GM21367 (cell line): ENCODE data around the gene GNG4.
"Not testable (repeated sequence)": the region's sequence is repeated elsewhere in the genome, so short reads cannot be mapped to it uniquely, and the experiment has no call there.

Source experiments
- ATAC-seq: cut with Tn5 transposase; IDR thresholded peaks from one replicate; pipeline ENCODE4 v1.9.1; 2021; ENCODE audit not compliant: unreplicated experiment

GNG4 gene

DNA sequence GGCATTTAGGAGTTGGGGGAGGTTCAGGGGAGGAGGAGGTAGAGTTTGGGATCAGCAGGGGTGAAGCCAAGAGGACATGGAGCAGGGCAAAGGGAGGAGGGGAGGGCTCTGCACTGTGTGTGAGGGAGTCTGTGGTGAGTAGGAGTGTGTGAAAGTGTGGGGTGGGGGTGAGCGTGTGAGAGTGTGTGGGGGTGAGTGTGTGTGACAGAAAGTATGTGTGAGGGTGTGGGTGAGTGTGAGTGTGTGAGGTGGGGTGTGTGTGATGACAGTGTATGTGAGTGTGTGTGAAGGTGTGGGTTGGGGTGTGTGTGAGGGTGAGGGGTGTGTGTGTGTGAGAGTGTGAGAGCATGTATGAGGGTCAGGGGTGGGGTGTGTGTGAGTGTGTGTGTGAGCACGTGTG, 62.6 kb downstream of the GNG4 start:
- no peak for ATAC-seq

GRCh38 chr1:235586413-235586812, 63.2 kb downstream of the GNG4 start:
- ATAC-seq, result no peak

DNA sequence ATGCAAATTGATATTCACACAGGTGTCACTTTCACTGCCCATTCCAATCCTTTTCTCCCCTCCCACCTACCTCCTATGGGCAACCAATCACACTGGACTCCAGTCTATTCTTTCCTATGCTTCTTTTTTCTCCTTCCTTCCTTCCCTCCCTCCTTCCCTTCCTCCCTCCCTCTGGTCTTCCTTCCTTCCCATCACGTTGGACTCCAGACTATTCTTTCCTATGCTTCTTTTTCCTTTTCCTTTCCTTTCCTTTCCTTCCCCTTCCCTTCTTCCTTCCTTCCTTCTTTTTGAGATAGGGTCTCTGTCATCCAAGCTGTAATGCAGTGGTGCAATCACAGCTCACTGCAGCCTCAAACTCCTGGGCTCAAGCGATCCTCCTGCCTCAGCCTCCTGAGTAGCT, 64.6 kb downstream of the GNG4 start:
- ATAC-seq, result no peak

GRCh38 chr1:235583511-235584001, 66.0 kb downstream of the GNG4 start:
- ATAC-seq, result no peak

GRCh38 chr1:235582130-235582529, 67.5 kb downstream of the GNG4 start:
- no peak for ATAC-seq

GRCh38 chr1:235579891-235580290, 69.7 kb downstream of the GNG4 start:
- ATAC-seq, result no peak

- ATAC-seq, result no peak
These were observed 74.0 kb downstream of the GNG4 start for GRCh38 chr1:235575597-235575996.

DNA sequence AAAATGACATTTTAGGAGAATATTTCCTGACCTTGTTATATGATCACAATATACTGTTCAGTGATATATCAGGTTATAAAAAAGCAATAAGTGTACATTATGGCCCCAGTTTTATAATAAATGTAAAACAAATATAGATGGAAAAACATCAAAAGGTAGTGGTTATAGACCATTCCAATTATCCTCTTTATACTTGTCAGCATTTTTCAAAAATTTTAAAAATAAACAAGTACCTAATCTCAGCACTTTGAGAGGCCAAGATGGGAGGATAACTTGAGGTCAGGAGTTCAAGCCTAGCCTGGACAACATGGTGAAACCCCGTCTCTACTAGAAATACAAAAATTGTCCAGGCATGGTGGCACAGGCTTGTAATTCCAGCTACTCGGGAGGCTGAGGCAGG, 75.7 kb downstream of the GNG4 start:
- ATAC-seq, result no peak

DNA sequence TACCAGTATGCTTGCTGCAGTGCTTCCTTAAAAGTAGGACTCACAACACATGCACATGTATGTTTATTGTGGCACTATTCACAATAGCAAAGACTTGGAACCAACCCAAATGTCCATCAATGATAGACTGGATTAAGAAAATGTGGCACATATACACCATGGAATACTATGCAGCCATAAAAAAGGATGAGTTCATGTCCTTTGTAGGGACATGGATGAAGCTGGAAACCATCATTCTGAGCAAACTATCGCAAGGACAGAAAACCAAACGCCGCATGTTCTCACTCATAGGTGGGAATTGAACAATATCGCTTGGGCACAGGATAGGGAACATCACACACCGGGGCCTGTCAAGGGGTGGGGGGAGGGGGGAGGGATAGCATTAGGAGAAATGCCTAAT, 76.6 kb downstream of the GNG4 start:
- not testable (repeated sequence) for ATAC-seq

- no peak for ATAC-seq
These were observed 78.1 kb downstream of the GNG4 start for GRCh38 chr1:235571482-235571881.

DNA sequence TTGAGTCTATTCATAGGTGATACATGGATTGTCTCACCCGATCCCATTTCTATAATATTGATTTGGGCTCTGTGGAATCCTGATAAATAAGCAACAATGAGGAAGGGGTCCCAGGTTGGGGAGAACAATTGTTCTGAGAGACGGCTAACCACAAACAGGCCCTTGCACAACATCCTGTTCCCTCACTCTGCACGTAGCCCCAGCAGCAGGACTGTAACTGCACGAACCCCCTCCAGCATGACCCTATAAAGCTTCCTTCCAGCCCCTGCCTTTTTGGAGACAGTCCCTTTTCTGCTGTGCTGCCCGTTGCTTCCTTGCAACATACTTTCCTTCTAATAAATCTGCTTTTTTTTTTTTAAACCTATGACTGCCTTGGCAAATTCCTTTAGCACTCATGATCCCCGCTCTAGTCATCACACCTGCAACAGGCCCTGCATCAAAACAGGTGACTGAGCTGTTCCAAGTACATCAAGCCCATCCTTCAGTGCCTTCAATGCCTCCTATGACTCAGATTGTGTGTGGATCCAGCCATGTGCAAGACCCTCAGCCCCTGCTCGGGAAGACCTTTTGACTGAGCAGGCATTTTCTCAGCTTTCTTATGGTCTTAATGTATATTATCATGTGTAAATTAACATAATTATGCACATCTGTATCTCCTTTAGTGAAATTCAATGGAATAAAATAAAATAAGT, 81.6 kb downstream of the GNG4 start:
- ATAC-seq, result no peak

DNA sequence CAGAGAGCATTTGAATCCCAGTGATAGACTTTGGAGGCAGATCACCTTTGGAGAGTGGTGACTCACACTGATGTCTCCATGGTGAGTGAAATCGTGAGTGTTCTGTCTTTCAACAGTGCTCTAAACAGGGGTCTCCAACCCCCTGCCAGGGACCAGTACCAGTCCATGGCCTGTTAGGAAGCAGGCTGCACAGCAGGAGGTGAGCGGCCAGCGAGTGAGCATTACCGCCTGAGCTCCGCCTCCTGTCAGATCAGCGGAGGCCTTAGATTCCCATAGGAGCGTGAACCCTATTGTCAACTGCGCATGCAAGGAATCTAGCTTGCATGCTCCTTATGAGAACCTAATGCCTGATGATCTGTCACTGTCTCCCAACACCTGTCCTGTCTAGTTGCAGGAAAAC, 83.5 kb downstream of the GNG4 start:
- ATAC-seq, result no peak

- ATAC-seq, result no peak
These were observed 86.0 kb downstream of the GNG4 start for GRCh38 chr1:235563513-235564061.

DNA sequence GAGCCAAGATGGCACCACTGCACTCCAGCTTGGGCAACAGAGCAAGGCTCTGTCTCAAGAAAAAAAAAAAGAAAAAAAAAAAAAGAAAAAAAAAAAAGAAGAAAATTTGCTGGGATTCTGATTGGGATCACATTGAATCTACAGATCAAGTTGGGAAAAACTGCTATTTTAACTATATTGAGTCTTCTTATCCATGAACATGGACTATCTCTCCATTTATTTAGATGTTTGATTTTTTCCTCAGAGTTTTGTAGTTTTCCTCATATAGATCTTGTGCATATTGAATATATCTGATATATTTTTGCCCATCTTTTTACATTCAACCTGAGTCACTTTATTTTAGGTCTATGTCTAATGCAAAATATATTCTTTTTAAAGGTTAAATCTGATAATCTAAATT, 87.0 kb downstream of the GNG4 start:
- ATAC-seq, result no peak

- no peak for ATAC-seq
These were observed 90.9 kb downstream of the GNG4 start for GRCh38 chr1:235558621-235559169.

DNA sequence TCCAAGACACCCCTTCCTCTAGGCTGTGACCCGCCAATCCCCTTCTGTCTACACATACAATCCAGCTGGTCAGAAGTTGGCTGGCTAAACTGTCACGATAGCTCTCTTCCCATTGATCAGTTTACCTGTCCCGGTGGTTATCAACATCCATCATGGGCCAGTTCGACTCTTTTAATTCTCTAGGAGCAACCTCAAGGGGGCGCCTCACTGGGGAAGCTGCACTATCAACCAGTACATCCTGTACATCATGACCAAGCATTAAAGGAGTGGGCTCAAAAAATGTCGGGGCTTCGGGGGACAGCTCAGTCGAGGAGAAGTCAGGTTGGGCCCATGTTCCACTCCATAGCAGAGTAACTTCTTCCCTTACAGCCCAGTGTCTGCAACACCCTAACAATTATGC, 92.1 kb downstream of the GNG4 start:
- ATAC-seq, result no peak

- no peak for ATAC-seq
These were observed 92.8 kb downstream of the GNG4 start for GRCh38 chr1:235556807-235557206.

DNA sequence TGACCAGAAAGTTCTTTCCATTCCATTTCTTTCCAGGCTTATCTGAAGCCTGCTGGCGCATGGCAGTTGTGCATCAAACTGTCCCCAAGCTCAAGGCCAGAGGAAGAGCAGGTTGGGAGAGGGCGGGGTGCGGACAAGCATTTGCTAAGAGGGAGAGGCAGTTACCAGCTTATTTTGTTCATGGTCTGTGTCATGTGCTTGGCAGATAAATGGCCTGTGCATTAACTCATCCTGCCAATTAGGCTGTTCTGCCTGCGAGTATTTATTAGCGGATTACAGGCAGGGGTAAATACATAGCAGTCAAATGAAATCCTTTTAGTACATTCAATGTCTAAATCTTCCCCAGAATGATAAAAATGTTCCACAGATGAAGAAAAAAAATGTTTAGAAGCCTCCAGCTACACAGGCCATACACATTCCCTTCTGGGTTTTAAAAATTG, 96.5 kb downstream of the GNG4 start:
- no peak for ATAC-seq

DNA sequence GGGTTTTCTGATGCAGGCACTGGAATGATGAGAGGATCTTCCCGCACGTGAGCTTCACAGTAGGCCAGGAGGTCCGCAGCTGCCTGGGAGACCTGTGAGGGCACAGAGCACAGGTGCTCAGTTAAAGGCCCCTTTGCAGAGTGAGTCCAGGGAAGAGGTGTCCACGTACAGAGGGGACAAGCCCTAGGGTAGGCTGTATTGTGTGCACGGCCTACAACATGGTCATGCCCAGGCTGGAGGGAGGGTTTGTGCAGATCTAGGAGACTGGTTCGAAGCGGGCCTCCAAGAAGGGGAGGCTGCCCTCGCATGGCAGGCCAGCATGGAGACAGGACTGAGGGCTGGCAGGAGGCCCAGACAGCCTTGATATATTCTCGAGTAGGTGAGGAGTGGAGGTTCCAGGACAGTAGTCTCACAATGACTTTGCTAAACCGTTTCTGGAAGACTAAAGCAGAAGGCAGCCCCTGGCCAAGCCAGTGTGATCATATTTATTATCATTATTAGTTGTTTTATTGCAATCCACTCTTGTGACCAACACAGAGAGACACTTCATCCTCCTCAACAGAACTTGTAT, 97.4 kb downstream of the GNG4 start:
- no peak for ATAC-seq

- no peak for ATAC-seq
These were observed 100.0 kb downstream of the GNG4 start for GRCh38 chr1:235549351-235550139.

DNA sequence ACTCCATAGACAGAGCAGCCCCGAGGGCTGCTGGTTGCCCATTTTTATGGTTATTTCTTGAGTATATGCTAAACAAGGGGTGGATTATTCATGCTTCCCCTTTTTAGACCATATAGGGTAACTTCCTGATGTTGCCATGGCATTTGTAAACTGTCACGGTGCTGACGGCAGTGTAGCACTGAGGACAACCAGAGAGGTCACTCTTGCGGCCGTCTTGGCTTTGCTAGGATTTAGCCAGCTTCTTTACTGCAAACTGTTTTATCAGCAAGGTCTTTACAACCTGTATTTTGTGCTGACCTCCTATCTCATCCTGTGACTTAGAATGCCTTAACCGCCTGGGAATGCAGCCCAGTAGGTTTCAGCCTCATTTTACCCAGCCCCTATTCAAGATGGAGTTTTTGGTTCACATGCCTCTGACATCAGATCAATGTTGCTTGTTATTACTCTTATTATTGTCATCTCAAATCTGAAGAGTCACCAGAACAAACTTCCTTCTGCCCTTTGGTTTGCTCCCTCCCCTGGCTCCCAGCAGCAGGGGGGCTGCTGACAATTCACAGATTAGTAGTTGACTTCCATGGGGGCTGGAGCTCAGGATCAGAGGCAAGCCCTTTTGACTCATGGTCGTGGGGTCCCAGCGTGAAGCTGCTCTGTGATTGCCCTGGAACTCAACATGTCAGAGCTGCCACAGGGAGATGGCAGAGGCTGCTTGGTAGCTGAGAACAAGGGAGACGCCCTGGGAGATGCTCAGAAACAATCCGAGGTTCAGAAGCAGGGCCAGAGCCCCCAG, 103.0 kb downstream of the GNG4 start:
- ATAC-seq, result not testable (repeated sequence)
